ENCODE results near the gene SNAI3. TPM values are rescaled to one million over a fixed set of nuclear protein-coding genes. Genes with fewer than 3 reads are reported as not detected.
A peak's percentile ranks its signal among the peaks of the same experiment; 100 is the strongest.
"Not testable (repeated sequence)": the region's sequence is repeated elsewhere in the genome, so short reads cannot be mapped to it uniquely, and the experiment has no call there.

Gene SNAI3
- total RNA-seq, 1 donor = not detected

GRCh38 chr16:88669980-88670379 is 16.3 kb downstream of the SNAI3 start:
- no peak for TF ChIP-seq CTCF (IDR thresholded peaks at IDR 0.05; ENCODE audit: insufficient read depth, low read length)
- DNase-seq (ENCODE audit: low read depth) = peak; percentile 33
- no peak overlapping the region for H3K4me3 ChIP-seq (ENCODE audit: low read depth, low read length)

- not testable (repeated sequence) for DNase-seq (ENCODE audit: low read depth); H3K4me3 ChIP-seq (ENCODE audit: low read depth, low read length)
Observed at GRCh38 chr16:88669493-88669892, 16.8 kb downstream of the SNAI3 start.

GRCh38 chr16:88667461-88667860 is 18.8 kb downstream of the SNAI3 start:
- H3K4me3 ChIP-seq (ENCODE audit: low read depth, low read length) = no peak overlapping the region
- no peak for DNase-seq (ENCODE audit: low read depth)
- no peak for TF ChIP-seq CTCF (IDR thresholded peaks at IDR 0.05; ENCODE audit: insufficient read depth, low read length)

GRCh38 chr16:88665570-88665969 is 20.7 kb downstream of the SNAI3 start:
- TF ChIP-seq CTCF (IDR thresholded peaks at IDR 0.05; ENCODE audit: insufficient read depth, low read length) = no peak
- no peak for DNase-seq (ENCODE audit: low read depth)
- H3K4me3 ChIP-seq (ENCODE audit: low read depth, low read length) = no peak overlapping the region

- no peak for DNase-seq (ENCODE audit: low read depth)
- TF ChIP-seq CTCF (IDR thresholded peaks at IDR 0.05; ENCODE audit: insufficient read depth, low read length) = no peak
- no peak overlapping the region for H3K4me3 ChIP-seq (ENCODE audit: low read depth, low read length)
Observed at GRCh38 chr16:88665148-88665547, 21.2 kb downstream of the SNAI3 start.

- DNase-seq (ENCODE audit: low read depth) = peak; percentile 97
- TF ChIP-seq CTCF (IDR thresholded peaks at IDR 0.05; ENCODE audit: insufficient read depth, low read length) = no peak
- H3K4me3 ChIP-seq (ENCODE audit: low read depth, low read length) = peak within 1 kb of the TSS; percentile 97
Observed at GRCh38 chr16:88662843-88663606, 23.3 kb downstream of the SNAI3 start, which contains the start of gene MVD. Gene MVD, minus strand, starts transcription at chr16:88663091. Its CDS starts 11 bp downstream, at chr16:88663080.

- no peak for DNase-seq (ENCODE audit: low read depth)
- H3K4me3 ChIP-seq (ENCODE audit: low read depth, low read length) = peak overlapping the region; percentile 87
- TF ChIP-seq CTCF (IDR thresholded peaks at IDR 0.05; ENCODE audit: insufficient read depth, low read length) = no peak
Observed at GRCh38 chr16:88662222-88662842, 24.0 kb downstream of the SNAI3 start.
